Activated CD4-positive, alpha-beta T cell treated with anti-CD3 and anti-CD28 coated beads, Interleukin-2, amount 50 U/mL, for 1 hour (primary cell): ENCODE measurements around the gene CDC14A.
A peak's percentile ranks its signal among the peaks of the same experiment; 100 is the strongest.
"Not testable (repeated sequence)": the region's sequence is repeated elsewhere in the genome, so short reads cannot be mapped to it uniquely, and the experiment has no call there.

Experiments
- DNase-seq: peaks from one replicate; pipeline ENCODE4 v3.0.0-alpha.2; 2020

CDC14A gene

GRCh38 chr1:100352267-100353070 is at the start of gene CDC14A:
Gene CDC14A (plus strand): TSS chr1:100352506. CDS start chr1:100352955, 449 bp downstream.
- peak; percentile 83 for DNase-seq

- no peak for DNase-seq
Observed at GRCh38 chr1:100302739-100303138, 49.6 kb upstream of the CDC14A start.

GRCh38 chr1:100304227-100304626 is 48.1 kb upstream of the CDC14A start:
- no peak for DNase-seq

GRCh38 chr1:100304921-100305320 is 47.4 kb upstream of the CDC14A start:
- no peak for DNase-seq

- DNase-seq = no peak
Observed at GRCh38 chr1:100305954-100306353, 46.4 kb upstream of the CDC14A start.

- no peak for DNase-seq
Observed at GRCh38 chr1:100306735-100307313, 45.5 kb upstream of the CDC14A start.

- no peak for DNase-seq
Observed at GRCh38 chr1:100308777-100309176, 43.5 kb upstream of the CDC14A start.

GRCh38 chr1:100309863-100310262 is 42.4 kb upstream of the CDC14A start:
- DNase-seq = no peak

GRCh38 chr1:100313382-100313781 is 38.9 kb upstream of the CDC14A start:
- DNase-seq = no peak

- DNase-seq = no peak
Observed at GRCh38 chr1:100316622-100317021, 35.7 kb upstream of the CDC14A start.

- DNase-seq = no peak
Observed at GRCh38 chr1:100320311-100321099, 31.8 kb upstream of the CDC14A start.

- no peak for DNase-seq
Observed at GRCh38 chr1:100321100-100321493, 31.2 kb upstream of the CDC14A start.

GRCh38 chr1:100321506-100321905 is 30.8 kb upstream of the CDC14A start:
- no peak for DNase-seq

- no peak for DNase-seq
Observed at GRCh38 chr1:100322436-100323211, 29.7 kb upstream of the CDC14A start.

- no peak for DNase-seq
Observed at GRCh38 chr1:100323419-100324106, 28.7 kb upstream of the CDC14A start.

GRCh38 chr1:100325415-100326324 is 26.6 kb upstream of the CDC14A start:
- no peak for DNase-seq

GRCh38 chr1:100326325-100326670 is 26.0 kb upstream of the CDC14A start:
- DNase-seq = not testable (repeated sequence)

GRCh38 chr1:100328133-100328532 is 24.2 kb upstream of the CDC14A start:
- no peak for DNase-seq

GRCh38 chr1:100331146-100331545 is 21.2 kb upstream of the CDC14A start:
- DNase-seq = not testable (repeated sequence)

GRCh38 chr1:100332331-100332730 is 20.0 kb upstream of the CDC14A start:
- no peak for DNase-seq

GRCh38 chr1:100335436-100335835 is 16.9 kb upstream of the CDC14A start:
- no peak for DNase-seq
